GM06990 (cell line): ENCODE results near the gene SYNE1.

Source experiments
- DNase-seq: peaks from one replicate; pipeline ENCODE4 v3.0.0-alpha.2; 2011; ENCODE audit not compliant: insufficient read length; ENCODE audit errors: extremely low read depth
- H3K27me3 ChIP-seq: replicated peaks from 2 replicates; pipeline ENCODE4 v1.6.0; 2011; ENCODE audit warnings: low read length; ENCODE audit not compliant: control insufficient read depth, insufficient read depth
- H3K36me3 ChIP-seq: 2 replicates; pipeline ENCODE4 v1.5.1; 2011; ENCODE audit warnings: low read length; ENCODE audit not compliant: control insufficient read depth, insufficient read depth
- H3K4me3 ChIP-seq: replicated peaks from 2 replicates; pipeline ENCODE4 v1.5.1; 2011; ENCODE audit warnings: low read depth, mild to moderate bottlenecking, control low read depth, low read length
- TF ChIP-seq, protein P1 (sequence below): IDR thresholded peaks from 2 replicates; pipeline ENCODE4 v1.5.1; 2011; ENCODE audit warnings: low read length, control low read depth, mild to moderate bottlenecking, inconsistent platforms; ENCODE audit not compliant: insufficient read depth, poor library complexity, severe bottlenecking

The SYNE1 gene

DNA sequence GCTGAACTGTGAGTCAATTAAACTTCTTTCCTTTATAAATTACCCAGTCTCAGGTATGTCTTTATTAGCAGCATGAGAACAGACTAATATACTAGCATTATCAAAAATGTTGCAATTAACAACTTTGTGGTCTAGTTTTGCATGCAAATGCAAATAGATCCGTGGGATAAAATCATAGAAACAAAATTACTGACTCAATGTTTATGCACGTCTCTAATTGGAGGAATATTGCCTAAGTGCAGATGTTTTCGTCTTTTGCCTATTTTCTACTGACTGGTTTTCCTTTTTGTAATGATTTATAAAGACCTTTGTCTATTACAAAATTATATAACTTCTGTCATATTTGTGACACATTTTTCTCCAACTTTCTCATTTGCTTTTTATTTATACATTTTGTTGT is 51.9 kb downstream of the SYNE1 start:
- TF ChIP-seq, protein P1, sequence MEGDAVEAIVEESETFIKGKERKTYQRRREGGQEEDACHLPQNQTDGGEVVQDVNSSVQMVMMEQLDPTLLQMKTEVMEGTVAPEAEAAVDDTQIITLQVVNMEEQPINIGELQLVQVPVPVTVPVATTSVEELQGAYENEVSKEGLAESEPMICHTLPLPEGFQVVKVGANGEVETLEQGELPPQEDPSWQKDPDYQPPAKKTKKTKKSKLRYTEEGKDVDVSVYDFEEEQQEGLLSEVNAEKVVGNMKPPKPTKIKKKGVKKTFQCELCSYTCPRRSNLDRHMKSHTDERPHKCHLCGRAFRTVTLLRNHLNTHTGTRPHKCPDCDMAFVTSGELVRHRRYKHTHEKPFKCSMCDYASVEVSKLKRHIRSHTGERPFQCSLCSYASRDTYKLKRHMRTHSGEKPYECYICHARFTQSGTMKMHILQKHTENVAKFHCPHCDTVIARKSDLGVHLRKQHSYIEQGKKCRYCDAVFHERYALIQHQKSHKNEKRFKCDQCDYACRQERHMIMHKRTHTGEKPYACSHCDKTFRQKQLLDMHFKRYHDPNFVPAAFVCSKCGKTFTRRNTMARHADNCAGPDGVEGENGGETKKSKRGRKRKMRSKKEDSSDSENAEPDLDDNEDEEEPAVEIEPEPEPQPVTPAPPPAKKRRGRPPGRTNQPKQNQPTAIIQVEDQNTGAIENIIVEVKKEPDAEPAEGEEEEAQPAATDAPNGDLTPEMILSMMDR: no peak
- no peak for DNase-seq
- Histone ChIP-seq H3K4me3 (no peak overlapping the region), H3K36me3 (no peaks in the 10 kb centered on the region), H3K27me3 (no peaks in the 10 kb centered on the region)

DNA sequence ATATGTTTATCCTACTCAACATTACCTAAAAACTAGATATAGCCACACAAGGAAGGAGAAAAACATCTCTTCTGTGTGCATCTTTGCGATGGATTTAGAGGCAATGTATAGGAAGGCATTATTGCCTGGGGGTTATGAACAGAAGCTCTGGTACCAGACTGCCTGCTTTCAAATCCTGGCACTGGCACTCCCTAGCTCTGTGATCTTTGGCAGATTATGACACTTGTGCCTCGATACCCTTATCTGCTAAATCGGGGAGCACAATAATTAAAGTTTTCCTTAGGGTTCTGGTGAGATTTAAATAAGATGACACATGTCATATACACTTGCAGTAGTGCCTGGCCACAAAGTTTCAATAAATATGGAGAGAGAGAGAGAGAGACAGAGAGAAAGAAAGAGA is 53.3 kb downstream of the SYNE1 start:
- TF ChIP-seq, protein P1: no peak
- Histone ChIP-seq H3K4me3 (no peak overlapping the region), H3K36me3 (no peaks in the 10 kb centered on the region), H3K27me3 (no peaks in the 10 kb centered on the region)
- no peak for DNase-seq

DNA sequence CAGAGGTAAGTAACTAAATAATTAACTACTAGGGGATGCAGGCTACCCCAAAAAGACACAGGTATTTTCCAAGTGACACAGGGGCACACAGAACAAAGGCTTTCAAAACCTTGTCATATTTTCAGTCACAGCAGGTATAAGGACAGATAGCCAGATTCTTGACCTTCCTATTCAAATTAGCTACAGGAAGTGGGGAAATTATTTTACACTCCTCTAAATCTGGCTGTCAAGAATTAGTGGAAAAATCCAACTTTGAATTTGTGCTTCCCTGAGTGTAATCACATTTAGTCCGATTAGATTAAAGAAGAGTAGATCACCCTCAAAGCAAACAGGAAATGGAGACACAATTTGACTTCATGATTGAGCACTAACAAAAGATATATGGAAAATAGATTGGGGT is 60.6 kb downstream of the SYNE1 start:
- TF ChIP-seq, protein P1: no peak
- no peaks in the 10 kb centered on the region for H3K36me3 ChIP-seq
- H3K27me3 ChIP-seq: no peaks in the 10 kb centered on the region; the same call in 1 of the 2 replicates
- no peak for DNase-seq
- H3K4me3 ChIP-seq: no peak overlapping the region

DNA sequence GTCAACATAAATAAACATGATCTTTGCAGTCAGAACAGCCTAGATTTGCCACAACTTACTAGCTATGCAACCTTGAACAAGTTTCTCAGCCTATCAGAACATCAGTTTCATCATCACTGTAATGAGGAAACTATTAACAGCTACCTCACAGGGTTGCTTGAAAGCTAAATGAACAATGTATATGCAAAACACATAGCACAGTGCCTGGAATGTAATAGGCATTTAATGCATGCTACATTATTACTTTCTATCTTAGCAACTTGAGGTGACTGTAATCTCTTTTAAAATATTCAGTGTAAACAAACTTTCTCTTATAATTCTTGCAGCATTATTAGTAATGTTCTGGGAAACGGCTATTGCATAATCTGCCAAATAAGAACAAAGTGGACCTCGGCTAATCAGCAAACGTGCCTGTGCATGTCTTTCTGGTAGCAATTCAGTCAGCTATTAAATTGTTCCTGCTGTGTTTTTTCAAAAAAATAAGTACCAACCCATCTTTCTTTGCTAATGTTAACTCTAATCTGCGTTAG is 61.5 kb downstream of the SYNE1 start:
- no peak for DNase-seq
- TF ChIP-seq, protein P1: no peak
- H3K36me3 ChIP-seq: no peaks in the 10 kb centered on the region
- H3K4me3 ChIP-seq: no peak overlapping the region
- no peaks in the 10 kb centered on the region; the same call in 1 of the 2 replicates for H3K27me3 ChIP-seq

DNA sequence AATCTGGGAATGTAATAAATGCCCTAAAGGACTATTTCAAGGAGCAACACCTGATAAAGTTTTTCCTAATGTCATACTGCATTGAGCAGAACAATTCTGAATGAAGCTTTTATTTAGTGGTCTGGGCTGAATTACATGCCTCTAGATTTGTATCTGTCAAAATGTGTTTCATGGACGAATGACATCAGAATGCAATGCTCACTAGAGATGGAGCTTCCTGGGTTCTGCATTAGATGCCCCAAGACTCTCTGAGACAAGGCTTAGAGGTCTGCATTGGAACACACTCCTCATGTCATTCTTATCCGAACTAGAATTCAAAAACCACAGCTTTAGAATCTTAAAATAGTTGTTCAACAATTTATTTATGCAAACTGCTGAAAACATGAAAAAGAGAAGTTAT is 62.0 kb downstream of the SYNE1 start:
- DNase-seq: no peak
- Histone ChIP-seq H3K27me3 (no peaks in the 10 kb centered on the region; the same call in 1 of the 2 replicates), H3K36me3 (no peaks in the 10 kb centered on the region), H3K4me3 (no peak overlapping the region)
- TF ChIP-seq, protein P1: no peak

DNA sequence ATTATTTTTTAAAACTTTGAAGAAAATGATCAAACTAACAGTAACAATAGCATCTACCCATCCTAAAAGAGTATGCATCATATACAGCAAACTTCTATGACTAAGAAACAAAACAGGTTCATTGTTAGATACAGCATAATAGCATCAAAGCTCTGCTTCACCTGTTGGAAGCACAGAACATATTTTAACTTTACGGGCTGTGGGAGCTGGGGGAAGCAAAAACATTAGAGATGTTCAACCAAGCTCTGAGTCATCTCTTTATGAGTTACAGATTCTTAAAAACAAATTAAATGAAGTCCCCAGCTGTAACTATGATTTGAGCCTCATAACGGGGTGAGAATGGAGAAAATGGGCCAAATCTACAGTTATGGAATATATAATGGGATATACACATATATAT is 63.4 kb downstream of the SYNE1 start:
- Histone ChIP-seq H3K36me3 (no peaks in the 10 kb centered on the region), H3K4me3 (no peak overlapping the region), H3K27me3 (no peaks in the 10 kb centered on the region; the same call in 1 of the 2 replicates)
- no peak for DNase-seq
- TF ChIP-seq, protein P1: no peak
